HG03108 (cell line): ENCODE results near the gene SPECC1L.
"Not testable (repeated sequence)": the region's sequence is repeated elsewhere in the genome, so short reads cannot be mapped to it uniquely, and the experiment has no call there.

Experiments
- ATAC-seq: cut with Tn5 transposase; IDR thresholded peaks from one replicate; pipeline ENCODE4 v1.9.1; 2021; ENCODE audit warnings: moderate library complexity; ENCODE audit not compliant: unreplicated experiment

SPECC1L gene

DNA sequence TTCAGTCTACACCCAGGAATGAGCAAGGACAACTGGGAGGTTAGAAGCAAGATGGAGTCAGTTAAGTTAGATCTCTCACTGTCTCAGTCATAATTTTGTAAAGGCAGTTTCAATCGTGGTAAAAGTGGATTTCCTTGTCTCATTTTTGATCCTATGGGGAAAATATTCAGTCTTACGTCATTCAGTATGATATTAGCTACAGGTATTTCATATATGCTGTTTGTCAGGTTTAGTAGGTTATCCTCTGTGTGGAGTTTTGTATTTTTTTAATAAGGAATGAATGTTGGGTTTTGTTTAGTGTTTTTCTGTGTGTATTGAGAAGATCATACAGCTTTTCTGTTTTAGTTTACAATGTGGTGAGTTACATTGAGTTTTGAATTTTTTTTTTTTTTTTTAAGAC is 11.8 kb downstream of the SPECC1L start:
- ATAC-seq: no peak

DNA sequence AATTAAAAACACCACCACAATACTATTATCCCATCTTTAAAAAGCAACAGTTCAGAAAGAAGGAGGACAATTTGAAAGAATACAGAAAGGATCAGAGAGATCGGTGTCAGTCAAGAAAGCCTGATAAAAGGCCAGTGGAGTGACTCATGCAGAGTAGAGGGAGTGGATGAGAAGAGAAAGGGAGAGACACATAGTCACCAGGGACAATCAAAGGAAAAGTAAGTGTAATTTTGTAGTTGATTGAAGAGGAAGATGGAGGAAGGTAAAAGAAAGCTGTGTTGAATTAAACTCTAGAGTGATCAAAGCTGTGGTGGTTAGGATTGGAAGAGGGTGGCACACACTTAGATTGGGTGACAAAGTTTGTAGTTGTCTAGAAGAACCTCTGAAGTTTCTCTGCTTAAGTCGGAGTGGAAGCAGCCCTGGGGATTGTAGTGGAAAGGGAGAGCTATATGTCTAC is 14.1 kb downstream of the SPECC1L start:
- ATAC-seq: no peak

DNA sequence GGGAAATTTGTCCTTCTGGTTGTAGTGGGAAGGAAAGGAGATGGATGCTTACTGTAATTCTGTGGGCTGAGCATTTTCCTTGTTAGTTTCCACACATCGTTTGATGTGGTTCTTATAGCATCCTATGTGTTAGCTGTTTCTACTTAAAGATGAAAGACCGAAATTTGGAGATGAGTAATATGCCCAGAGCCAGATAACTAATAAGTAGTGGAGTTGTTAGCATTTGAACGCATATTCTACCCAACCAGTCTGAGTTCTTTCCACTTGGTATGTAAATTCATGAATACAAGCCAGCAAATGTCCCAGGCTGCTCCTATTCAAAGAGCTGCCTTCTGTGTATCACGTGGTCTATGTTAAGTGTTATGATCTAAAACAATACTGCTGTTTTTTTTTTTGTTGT is 14.6 kb downstream of the SPECC1L start:
- no peak for ATAC-seq

- ATAC-seq: not testable (repeated sequence)
Observed at GRCh38 chr22:24287212-24287611, 16.6 kb downstream of the SPECC1L start.

- not testable (repeated sequence) for ATAC-seq
Observed at GRCh38 chr22:24287801-24288200, 17.2 kb downstream of the SPECC1L start.

GRCh38 chr22:24289114-24289513 is 18.5 kb downstream of the SPECC1L start:
- no peak for ATAC-seq

- no peak for ATAC-seq
Observed at GRCh38 chr22:24289741-24290163, 19.1 kb downstream of the SPECC1L start.

- ATAC-seq: no peak
Observed at GRCh38 chr22:24290459-24290858, 19.8 kb downstream of the SPECC1L start.

GRCh38 chr22:24291515-24292201 is 21.0 kb downstream of the SPECC1L start:
- ATAC-seq: no peak

GRCh38 chr22:24292202-24292830 is 21.7 kb downstream of the SPECC1L start:
- ATAC-seq: not testable (repeated sequence)

DNA sequence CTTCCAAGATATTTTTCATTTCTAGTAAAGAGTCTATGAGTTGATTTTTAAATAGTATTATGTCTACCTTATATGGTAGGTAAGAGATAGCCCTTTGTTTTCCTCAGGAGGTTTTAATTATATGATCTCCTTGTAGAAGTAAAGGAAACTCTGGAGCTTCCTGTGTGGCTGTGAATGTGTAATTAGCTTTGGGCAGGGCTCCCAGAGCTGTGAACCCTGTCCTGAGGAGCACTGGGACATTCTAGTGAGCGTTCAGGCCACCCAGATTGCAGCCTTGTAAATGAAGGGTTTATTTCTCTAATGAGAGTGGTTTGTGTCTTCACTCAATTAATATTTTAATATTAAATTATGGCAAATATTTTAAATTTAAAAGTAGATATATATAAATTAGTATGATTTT is 24.3 kb downstream of the SPECC1L start:
- ATAC-seq: not testable (repeated sequence)

DNA sequence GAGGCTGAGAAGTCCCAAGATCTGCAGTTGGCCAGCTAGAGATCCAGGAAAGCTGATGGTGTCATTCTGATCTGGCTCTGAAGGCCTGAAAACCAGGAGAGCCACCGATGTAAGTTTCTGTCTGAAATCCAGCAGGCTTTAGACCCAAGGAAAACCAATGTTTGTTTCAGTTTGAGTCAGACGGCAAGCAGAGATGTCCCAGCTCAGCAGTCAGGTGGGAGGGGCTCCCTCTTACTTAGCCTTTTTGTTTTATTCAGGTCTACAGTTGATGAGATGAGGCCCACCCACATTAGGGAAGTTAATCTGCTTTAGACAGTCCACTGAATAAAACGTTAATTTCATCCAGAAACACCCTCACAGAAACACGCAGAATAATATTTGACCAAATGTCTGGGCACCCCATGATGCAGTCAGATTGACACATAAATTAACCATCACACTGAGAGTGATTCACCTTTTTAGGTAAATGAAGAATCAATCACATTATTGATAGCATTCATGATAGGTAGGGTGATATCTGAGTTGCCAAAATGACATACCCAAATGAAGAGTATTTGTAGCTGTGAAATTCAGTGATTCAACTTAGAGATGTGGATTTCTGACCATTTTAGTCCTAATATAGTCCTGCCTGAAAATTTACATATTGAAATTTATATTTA is 28.0 kb downstream of the SPECC1L start:
- ATAC-seq: not testable (repeated sequence)

GRCh38 chr22:24300522-24300921 is 29.9 kb downstream of the SPECC1L start:
- not testable (repeated sequence) for ATAC-seq

- no peak for ATAC-seq
Observed at GRCh38 chr22:24302591-24302990, 32.0 kb downstream of the SPECC1L start.

DNA sequence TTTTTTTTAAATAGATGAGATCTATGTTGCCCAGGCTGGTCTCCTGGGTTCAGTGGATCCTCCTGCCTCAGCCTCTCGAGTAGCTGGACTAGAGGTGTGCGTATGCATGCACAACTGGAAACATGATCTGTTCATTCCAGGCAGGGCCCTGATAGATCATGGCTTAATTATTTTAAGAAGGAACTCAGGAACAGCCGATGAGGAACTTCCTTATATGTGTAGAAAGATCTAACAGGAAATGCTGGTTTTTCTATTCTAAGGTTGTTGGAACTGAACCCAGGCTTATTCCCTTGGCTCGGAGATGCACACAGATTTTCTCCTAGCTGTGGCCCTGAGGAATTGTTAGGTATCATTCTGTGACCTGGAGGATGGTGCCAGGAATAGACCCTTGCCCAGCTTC is 32.4 kb downstream of the SPECC1L start:
- ATAC-seq: no peak

- ATAC-seq: no peak
Observed at GRCh38 chr22:24304062-24304675, 33.5 kb downstream of the SPECC1L start.

GRCh38 chr22:24305260-24305692 is 34.6 kb downstream of the SPECC1L start:
- no peak for ATAC-seq

GRCh38 chr22:24310969-24311368 is 40.3 kb downstream of the SPECC1L start:
- ATAC-seq: no peak

- no peak for ATAC-seq
Observed at GRCh38 chr22:24315367-24315966, 44.8 kb downstream of the SPECC1L start.

DNA sequence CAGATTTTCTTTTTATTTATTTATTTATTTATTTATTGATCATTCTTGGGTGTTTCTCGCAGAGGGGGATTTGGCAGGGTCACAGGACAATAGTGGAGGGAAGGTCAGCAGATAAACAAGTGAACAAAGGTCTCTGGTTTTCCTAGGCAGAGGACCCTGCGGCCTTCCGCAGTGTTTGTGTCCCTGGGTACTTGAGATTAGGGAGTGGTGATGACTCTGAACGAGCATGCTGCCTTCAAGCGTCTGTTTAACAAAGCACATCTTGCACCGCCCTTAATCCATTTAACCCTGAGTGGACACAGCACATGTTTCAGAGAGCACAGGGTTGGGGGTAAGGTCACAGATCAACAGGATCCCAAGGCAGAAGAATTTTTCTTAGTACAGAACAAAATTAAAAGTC is 45.6 kb downstream of the SPECC1L start:
- ATAC-seq: not testable (repeated sequence)

DNA sequence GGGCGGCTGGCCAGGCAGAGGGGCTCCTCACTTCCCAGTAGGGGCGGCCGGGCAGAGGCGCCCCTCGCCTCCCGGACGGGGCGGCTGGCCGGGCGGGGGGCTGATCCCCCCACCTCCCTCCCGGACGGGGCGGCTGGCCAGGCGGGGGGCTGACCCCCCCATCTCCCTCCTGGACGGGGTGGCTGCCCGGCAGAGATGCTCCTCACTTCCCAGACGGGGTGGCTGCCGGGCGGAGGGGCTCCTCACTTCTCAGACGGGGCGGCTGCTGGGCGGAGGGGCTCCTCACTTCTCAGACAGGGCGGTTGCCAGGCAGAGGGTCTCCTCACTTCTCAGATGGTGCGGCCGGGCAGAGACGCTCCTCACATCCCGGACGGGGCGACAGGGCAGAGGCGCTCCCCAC is 46.9 kb downstream of the SPECC1L start:
- ATAC-seq: not testable (repeated sequence)
